ENCODE results near the gene RPN1.

GRCh38 chr3:128629936-128630335 lies 20.7 kb downstream of the RPN1 start:
- TF ChIP-seq EP300 (IDR thresholded peaks at IDR 0.05; ENCODE audit: low read depth): no peak
- TF ChIP-seq CTCF (IDR thresholded peaks at IDR 0.05): no peak
- no peak for TF ChIP-seq POLR2A (IDR thresholded peaks at IDR 0.05)
- no peak for TF ChIP-seq POLR2AphosphoS5 (IDR thresholded peaks at IDR 0.05)

Measured in transverse colon (tissue), 4 donors.